ENCODE results near the gene UBE3C.

The UBE3C gene

DNA sequence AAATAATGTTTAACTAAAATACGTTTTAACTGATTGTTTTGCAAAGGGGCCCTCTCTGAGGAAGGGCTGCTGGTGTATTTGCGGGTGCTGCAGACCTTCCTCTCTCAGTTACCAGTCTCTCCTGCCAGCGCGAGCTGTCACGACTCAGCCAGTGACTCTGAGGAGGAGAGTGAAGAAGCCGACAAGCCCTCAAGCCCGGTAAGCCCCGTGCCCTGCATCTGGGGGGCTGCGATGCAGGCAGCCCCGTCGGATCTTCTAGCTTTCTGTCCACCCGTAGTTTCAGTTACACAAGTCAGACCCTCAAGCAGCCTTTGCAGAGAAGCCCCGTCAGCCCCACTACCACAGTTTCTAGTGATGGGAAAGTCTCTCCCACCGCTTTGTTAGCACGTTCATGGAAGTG is 45.1 kb downstream of the UBE3C start:
- DNase-seq = no peak

GRCh38 chr7:157188091-157188665 is 49.5 kb downstream of the UBE3C start:
- no peak for DNase-seq

- no peak for DNase-seq
These were observed 50.7 kb downstream of the UBE3C start for GRCh38 chr7:157189405-157189804.

- no peak for DNase-seq
These were observed 54.1 kb downstream of the UBE3C start for GRCh38 chr7:157192861-157193260.

DNA sequence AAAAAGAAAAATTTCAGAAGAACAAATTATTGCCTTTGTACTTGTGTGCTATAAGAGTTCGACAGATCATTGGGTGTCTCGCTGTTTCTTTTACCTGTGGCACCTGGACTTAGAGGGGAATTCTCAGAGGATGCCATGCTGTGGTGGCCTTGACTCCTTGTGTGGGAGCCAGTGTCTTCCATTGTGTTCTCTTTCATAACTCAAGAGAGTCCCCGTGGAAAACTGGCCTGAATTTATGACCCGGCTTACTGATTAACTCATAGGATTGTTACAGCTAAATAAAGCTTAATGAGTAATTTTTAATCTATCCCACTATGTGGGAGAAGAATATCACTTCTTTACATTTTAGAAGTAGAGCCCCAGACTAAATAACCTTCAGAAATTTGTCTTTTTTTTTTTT is 54.5 kb downstream of the UBE3C start:
- no peak for DNase-seq

GRCh38 chr7:157194948-157195347 is 56.2 kb downstream of the UBE3C start:
- DNase-seq = no peak

DNA sequence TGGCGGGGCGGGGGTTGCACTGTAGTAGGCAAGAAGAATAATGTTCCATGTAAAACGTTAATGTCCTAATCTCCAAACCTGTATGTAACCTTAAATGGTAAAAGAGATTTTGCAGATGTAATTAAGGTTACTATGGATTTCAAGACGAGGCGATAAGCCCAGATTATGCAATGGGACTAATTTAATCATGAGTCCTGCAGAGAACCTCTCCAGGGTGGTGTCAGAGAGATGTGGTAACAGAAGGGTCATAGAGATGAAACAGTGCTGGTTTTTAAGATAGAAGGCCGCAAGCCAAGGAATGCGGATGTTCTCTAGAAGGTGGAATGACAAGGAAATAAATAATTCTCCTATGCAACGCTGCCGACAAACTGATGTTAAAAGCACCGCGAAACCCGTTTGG is 57.1 kb downstream of the UBE3C start:
- no peak for DNase-seq

DNA sequence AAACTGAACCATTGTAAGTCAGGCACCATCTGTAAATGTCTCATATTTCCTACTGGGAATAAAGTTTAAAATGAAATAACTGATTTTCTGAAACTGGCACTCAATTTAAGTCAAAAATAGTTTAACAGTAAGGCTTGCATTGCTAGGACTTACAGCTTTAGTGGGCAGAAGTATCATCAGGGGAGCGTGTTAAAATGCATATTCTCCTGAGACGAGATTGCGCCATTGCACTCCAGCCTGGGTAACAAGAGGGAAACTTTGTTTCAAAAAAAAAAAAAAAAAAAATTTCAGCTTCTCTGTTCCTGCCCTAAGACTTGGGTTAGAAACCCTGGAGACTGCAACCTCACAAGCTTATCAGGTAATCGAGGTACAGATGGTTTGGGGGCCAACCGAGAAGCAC is 65.4 kb downstream of the UBE3C start:
- no peak for DNase-seq

GRCh38 chr7:157205438-157205837 is 66.7 kb downstream of the UBE3C start:
- DNase-seq = no peak

- DNase-seq = no peak
These were observed 70.1 kb downstream of the UBE3C start for GRCh38 chr7:157208571-157209413.

DNA sequence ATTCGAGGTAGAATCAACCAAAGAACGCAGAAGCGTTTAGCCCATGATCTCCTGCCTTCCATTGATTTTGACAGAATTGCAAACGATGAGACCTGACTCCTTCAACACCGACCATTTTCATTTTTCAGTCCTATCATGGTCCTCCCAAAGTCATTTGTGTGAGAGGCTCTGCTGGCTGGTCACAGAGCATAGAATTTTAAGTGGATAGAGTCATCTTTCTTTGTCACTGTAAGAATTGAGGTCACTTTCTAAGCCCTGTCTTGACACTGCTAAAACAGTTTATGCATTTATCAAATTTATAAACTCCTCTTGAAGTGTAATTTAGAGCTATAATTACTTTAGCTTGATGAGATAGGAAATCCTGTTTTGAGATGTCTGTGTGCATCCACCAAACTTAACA is 72.0 kb downstream of the UBE3C start:
- DNase-seq = no peak

DNA sequence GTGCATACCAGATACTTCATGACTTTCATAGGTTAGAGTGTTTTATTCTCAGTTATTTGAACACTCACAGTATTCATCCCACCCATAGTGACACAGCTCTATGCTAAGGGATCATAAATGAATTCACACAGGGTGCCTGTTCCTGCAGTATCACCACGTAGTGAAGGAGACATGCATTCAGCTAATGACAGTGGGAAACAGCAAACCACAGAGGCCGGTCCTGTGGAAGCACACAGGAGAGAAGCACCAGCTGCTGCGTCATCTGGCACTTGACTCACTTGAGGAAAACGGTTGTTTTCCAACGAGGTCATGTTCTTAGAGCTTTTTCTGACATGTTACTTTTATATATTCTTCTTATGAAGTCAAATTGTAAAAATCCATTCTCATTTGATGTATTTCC is 73.0 kb downstream of the UBE3C start:
- peak; percentile 12 for DNase-seq

DNA sequence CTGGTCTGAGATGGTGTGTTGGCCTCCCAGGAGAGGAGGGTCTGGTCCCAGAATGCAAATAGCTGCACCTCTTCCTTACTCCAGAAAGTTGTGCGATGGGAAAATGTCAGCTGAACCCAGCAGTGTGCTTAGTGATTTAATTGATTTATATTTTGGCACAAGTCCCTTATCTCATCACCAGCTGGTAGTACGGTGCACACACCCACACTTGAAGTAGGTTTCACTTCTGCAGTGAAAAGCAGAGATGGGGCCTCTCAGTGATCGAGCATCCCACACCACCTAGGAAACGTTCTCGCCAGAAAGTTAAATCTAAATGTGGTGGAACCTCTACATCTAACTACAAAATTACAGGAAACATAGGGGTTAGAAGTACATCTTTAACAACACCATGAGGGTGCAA is 80.4 kb downstream of the UBE3C start:
- no peak for DNase-seq

DNA sequence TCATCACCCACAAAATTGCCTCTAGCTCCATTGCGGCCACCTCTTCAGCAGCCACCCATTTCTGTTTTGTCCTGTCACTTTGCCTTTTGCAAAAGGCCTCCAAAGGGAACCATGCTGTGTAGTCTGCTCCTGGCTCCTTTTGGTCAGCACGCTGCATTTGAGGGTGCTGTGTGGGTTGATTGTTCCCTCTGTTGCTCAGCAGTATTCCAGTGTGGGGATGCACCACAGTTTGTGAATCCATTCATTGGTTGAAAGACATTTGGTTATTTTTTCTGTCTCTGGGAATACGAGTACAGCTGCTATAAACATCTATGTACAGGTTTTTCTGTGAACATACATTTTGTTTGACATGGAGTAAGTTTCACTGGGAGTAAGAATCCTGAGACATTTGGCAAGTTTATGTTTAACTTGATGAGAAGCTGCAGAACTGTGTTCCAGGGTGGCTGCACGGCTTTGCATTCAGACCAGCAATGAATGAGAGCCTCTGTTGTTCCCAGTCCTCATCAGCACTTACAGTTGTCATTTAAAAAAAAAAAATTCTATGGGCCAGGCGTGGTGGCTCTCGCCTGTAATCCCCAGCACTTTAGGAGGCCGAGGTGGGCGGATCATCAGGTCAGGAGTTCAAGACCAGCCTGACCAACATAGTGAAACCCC is 82.3 kb downstream of the UBE3C start:
- DNase-seq = no peak

DNA sequence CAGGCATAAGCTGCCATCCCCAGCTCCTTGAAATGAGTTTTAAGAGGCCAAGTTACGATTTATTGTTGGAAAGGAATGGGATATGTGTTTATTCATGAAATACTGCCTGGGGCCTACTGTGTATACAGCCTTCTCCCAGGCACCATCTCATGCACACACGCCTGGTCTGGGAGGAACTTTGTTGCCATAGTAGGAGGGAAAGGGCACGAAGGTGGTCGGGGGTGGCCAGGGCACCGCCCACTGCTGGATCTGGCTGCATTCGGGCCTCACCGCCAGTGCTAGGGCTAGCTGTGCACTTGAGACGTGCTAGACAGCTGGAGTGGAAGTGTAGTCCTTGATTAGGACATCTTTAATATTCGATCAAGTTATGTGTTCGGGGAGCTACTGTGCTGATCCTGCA is 84.0 kb downstream of the UBE3C start:
- DNase-seq = no peak

DNA sequence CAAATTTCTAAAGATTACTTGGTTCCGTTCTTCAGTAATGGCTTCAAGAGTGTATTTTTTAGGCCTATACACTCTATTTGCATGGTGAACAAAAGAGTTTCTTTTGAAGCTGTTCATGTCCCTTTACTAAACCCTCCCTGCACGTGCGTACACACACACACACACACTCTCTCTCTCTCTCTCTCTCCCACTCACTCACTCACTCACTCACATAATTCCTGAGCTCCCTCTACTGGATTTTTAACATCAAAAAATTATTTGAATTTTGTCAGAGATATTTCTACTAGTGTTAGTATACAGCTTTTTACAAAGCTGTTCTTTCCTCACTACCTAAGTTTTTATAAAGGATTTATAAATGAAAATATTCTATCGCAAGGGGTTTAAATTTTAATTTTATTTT is 85.9 kb downstream of the UBE3C start:
- peak; percentile 5 for DNase-seq

- no peak for DNase-seq
These were observed 90.2 kb downstream of the UBE3C start for GRCh38 chr7:157228864-157229422.

DNA sequence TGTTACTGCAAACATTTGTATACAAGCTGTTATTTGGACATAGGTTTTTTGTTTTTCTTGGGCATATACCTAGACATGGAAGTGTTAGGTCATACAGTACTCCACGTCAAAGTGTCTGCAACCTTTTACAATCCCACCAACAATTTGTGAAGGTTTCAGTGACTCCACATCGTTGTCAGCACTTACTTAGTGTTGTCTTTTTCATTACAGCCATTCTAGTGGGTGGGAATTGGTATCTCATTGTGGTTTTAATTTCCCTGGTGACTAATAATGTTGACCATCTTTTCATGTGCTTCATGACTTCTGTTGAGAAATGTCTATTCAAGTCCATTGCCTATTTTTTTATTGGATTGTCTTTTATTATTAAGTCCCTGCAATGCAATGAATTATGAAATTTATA is 95.0 kb downstream of the UBE3C start:
- no peak for DNase-seq

- no peak for DNase-seq
These were observed 95.5 kb downstream of the UBE3C start for GRCh38 chr7:157234271-157234670.

GRCh38 chr7:157235357-157236333 is 96.9 kb downstream of the UBE3C start:
- DNase-seq = no peak

DNA sequence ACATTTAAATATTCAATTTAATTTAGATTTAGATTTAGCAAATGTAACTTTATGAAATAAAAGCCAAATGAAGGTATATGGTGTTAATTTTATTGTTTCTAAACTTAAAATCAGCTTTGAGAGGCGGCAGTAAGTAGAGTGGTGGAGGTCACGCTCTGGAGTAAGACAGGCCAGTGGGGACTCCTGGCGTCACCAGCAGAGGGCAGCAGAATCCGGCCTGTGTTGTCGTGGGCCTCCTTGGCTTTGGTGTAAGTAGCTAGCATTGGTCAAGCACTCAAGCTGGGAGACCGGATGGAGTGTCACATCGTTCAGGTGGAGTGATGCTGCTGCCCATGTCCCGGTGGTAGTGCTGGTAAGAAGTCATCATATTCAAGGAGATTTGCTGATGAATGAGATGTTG is 99.4 kb downstream of the UBE3C start:
- no peak for DNase-seq

- DNase-seq = no peak
These were observed 101.0 kb downstream of the UBE3C start for GRCh38 chr7:157239571-157240270.

Data from GDM1 (cell line).